HG03097 (cell line): ENCODE results near the gene ANXA2.

Experiments
- ATAC-seq: cut with Tn5 transposase; IDR thresholded peaks from one replicate; pipeline ENCODE4 v1.9.1; 2021; ENCODE audit not compliant: unreplicated experiment, low FRiP score

The ANXA2 gene

DNA sequence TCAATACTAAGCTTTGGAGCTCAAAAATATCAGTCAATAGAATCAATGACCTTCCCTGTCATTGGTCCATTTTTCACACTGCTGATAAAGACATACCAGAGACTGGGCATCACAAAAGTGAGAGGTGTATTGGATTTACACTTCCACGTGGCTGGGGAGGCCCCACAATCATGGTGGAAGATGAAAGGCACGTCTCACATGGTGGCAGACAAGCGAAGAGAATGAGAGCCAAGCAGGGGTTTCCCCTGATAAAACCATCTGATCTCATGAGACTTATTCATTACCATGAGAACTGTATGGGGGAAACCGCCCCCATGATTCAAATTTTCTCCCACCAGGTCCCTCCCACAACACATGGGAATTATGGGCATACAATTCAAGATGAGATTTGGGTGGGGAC lies 81.9 kb downstream of the ANXA2 start:
- no peak for ATAC-seq

DNA sequence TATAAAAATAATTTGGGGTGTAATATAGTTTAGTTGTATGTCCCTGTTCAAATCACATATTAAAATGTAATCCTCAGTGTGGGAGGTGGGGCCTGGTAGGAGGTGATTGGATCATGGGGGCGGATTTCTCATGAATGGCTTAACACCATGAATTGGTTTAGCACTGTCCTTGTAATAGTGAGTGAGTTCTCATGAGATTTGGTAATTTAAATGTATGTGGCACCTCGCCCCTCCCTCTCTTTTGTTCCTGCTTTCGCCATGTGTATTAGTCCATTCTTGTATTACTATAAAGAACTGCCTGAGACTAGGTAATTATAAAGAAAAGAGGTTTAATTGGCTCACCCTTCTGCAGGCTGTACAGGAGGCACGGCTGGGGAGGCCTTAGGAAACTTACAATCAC lies 83.9 kb downstream of the ANXA2 start:
- no peak for ATAC-seq

DNA sequence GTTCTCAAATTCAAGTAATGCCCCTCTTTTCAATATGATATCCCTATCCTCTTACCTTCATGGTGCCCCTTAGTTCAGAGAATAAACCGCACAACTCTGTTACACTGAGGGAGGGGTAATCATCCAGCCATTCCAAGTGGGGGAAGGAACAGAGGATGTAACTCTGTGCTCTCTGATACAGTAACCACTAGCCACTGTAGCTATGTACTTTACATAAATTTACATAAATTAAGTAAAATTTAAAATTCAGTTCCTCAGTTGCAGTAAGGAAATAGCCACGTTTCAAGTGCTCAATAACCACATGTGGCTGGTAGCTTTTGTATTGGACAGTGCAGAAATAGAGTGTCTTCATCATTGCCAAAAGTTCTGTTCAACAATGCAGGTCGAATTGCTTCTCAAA lies 90.8 kb downstream of the ANXA2 start:
- ATAC-seq, result no peak

DNA sequence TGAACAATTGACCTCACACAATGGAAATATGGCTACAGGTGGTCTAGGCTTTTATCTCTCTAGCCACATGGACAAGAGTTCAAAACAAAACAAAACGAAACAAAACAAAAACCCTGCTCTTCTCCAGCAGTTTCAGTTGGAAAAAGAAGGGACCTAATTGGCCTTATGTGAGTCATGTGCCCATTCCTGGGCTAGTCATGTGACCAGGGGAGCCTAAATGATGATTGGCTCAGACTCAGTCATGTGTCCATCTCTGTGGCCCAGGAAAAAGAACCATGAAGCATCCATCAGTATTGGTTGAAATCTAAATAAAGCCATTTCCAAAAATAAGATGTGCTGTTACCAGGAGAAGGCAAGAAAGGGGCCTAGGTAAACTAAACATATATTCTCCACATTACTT lies 96.8 kb downstream of the ANXA2 start:
- no peak for ATAC-seq

DNA sequence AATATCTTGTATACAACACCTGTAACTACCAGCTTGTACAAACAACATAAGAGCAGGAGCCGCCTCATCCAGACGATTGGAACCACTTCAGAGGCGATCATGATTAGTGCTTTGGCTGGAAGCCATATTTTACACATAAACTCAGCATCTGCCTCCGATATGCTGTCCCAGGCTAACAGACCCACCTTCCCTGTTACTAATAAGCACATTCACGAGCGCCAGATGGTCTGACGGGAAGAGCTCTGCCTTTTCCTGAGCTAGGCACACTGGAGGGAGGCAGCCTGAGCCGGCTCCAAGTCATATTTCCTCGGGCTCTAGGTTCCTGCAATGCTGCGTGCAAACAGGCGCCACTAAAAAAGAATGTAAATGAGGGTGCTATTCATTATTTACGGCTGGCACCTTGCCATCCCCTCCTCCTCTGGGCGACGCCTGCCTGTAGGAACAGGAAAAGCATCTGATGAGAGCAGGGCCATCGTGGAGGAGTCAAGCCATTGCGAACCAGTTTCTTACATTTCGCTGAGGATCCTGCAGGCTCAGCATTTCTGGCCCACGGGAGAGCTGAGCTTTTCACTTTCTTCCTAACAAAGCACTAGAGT lies 98.2 kb downstream of the ANXA2 start:
- ATAC-seq, result no peak
